Effector CD8-positive, alpha-beta T cell (primary cell): ENCODE results near the gene IGLL1.
"Not testable (repeated sequence)": the region's sequence is repeated elsewhere in the genome, so short reads cannot be mapped to it uniquely, and the experiment has no call there.

ENCODE experiments used
- DNase-seq: peaks from one replicate; lab custom pipeline; 2025; lab: John Stamatoyannopoulos, UW

The IGLL1 gene

DNA sequence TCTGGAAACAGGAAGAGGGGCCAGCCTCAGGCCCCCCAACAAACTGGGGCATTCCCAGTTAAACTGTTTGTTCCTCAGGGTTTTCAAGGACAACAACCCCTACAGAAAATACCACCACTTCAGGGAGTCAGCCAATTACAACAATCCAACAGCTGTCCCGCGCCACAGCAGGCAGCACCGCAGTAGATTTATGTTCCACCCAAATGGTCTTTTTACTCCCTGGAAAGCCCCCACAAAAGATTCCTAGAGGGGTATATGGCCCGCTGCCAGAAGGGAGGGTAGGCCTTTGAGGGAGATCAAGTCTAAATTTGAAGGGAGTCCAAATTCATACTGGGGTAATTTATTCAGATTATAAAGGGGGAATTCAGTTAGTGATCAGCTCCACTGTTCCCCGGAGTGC lies 39.3 kb downstream of the IGLL1 start:
- not testable (repeated sequence) for DNase-seq

DNA sequence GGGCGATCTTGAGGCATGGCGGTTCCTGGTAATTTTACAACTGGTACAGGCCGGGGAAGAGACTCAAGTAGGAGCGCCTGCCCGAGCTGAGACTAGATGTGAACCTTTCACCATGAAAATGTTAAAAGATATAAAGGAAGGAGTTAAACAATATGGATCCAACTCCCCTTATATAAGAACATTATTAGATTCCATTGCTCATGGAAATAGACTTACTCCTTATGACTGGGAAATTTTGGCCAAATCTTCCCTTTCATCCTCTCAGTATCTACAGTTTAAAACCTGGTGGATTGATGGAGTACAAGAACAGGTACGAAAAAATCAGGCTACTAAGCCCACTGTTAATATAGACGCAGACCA lies 40.3 kb downstream of the IGLL1 start:
- DNase-seq = not testable (repeated sequence)

DNA sequence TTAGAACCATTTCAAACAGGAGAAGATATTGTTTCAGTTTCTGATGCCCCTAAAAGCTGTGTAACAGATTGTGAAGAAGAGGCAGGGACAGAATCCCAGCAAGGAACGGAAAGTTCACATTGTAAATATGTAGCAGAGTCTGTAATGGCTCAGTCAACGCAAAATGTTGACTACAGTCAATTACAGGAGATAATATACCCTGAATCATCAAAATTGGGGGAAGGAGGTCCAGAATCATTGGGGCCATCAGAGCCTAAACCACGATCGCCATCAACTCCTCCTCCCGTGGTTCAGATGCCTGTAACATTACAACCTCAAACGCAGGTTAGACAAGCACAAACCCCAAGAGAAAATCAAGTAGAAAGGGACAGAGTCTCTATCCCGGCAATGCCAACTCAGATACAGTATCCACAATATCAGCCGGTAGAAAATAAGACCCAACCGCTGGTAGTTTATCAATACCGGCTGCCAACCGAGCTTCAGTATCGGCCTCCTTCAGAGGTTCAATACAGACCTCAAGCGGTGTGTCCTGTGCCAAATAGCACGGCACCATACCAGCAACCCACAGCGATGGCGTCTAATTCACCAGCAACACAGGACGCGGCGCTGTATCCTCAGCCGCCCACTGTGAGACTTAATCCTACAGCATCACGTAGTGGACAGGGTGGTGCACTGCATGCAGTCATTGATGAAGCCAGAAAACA lies 40.8 kb downstream of the IGLL1 start:
- peak; percentile 45 for DNase-seq

DNA sequence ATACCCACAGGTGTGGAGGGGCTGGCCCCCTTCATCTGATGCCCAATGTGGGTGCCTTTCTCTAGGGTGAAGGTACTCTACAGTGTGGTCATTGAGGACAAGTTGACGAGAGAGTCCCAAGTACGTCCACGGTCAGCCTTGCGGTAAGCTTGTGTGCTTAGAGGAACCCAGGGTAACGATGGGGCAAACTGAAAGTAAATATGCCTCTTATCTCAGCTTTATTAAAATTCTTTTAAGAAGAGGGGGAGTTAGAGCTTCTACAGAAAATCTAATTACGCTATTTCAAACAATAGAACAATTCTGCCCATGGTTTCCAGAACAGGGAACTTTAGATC lies 41.4 kb downstream of the IGLL1 start:
- not testable (repeated sequence) for DNase-seq

DNA sequence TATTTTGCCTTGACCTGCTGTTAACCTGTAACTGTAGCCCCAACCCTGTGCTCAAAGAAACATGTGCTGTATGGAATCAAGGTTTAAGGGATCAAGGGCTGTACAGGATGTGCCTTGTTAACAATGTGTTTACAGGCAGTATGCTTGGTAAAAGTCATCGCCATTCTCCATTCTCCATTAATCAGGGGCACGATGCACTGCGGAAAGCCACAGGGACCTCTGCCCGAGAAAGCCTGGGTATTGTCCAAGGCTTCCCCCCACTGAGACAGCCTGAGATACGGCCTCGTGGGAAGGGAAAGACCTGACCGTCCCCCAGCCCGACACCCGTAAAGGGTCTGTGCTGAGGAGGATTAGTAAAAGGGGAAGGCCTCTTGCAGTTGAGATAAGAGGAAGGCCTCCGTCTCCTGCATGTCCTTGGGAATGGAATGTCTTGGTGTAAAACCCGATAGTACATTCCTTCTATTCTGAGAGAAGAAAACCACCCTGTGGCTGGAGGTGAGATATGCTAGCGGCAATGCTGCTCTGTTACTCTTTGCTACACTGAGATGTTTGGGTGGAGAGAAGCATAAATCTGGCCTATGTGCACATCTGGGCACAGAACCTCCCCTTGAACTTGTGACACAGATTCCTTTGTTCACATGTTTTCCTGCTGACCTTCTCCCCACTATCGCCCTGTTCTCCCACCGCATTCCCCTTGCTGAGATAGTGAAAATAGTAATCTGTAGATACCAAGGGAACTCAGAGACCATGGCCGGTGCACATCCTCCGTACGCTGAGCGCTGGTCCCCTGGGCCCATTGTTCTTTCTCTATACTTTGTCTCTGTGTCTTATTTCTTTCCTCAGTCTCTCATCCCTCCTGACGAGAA lies 42.0 kb downstream of the IGLL1 start:
- DNase-seq = not testable (repeated sequence)

DNA sequence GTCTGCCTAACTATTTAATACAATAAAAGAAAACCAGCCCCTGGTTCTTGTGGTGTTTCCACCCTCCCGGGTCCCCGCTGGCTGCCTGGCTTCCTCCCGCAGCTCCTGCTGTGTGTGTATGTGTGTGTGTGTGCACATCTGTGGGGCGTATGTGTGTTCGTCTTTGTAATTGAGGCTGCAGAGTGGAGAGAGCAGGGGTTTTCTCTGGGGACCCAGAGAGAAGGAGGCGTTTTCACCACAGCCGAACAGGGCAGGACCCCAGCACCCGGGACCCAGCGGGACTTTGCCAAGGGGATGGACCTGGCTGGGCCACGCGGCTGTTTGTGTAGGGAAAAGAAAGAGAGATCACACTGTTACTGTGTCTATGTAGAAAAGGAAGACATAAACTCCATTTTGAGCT lies 42.7 kb downstream of the IGLL1 start:
- no peak for DNase-seq

DNA sequence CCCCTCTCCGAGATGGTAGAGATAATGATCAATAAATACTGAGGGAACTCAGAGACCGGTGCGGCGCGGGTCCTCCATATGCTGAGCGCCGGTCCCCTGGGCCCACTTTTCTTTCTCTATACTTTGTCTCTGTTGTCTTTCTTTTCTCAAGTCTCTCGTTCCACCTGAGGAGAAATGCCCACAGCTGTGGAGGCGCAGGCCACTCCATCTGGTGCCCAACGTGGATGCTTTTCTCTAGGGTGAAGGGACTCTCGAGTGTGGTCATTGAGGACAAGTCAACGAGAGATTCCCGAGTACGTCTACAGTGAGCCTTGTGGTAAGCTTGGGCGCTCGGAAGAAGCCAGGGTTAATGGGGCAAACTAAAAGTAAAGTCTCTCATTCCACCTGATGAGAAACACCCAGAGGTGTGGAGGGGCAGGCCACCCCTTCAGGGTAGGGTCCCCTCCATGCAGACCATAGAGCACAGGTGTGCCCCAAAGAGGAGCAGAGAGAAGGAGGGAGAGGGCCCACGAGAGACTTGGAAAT lies 43.2 kb downstream of the IGLL1 start:
- no peak for DNase-seq

DNA sequence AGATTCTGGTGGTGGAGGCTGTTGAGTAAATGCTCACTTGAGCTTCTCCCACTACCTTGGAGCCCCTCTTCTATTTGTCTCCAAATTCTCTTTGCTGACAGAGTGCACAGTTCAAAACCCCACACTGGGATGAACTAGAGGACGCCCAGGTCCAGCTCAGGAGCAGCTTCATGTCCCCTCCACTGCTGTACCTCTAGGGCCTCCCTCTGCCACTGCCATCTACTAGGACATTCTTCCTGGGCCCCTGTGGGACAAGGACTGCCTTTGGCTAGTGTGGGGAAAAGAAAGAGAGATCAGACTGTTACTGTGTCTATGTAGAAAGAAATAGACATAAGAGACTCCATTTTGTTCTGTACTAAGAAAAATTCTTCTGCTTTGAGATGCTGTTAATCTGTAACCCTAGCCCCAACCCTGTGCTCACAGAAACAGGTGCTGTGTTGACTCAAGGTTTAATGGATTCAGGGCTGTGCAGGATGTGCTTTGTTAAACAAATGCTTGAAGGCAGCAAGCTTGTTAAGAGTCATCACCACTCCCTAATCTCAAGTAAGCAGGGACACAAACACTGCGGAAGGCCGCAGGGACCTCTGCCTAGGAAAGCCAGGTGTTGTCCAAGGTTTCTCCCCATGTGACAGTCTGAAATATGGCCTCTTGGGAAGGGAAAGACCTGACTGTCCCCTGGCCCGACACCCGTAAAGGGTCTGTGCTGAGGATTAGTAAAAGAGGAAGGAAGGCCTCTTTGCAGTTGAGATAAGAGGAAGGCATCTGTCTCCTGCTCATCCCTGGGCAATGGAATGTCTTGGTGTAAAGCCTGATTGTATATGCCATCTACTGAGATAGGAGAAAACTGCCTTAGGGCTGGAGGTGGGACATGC lies 44.1 kb downstream of the IGLL1 start:
- not testable (repeated sequence) for DNase-seq

DNA sequence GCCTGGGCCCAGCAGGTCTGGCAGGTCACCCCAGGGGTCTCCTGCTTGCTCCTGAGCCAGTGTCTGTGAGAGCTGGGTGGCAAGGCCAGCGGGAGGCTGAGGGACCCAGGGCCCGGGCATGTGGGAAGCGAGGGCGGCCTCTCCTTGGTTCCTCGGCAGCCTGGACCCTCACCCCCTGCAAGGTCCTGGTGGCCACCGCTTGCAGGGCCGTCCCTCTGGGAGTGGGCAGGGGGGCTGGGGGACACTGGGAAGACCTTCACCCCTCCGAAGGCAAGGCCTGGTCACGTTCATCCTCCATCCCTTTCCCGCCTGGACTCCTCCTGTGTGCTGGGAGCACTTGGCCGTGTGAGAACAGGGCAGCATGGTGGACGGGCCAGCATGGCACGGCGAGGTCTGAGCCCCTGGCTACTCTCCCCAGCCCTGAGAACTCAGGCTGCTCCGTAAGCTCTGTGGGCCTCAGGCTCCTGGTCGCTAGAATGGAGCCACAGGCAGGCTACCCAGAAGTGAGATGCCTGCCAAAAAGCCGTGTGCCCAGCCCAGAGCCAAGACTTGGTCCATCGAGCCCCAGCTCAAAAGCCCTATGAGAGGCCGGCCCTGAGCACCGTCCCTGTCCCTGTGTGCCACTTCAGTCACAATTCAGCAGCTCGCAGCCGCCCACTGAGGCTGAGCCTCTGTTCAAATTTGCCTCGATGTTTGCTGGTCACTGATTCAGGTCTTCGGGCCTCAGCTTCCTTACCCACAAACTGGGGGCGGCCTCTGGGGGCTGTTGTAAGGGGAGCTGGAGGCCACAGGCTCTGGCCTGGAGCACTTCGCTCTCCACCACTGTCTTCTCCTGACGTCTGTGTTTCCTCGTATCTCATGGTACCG lies 45.0 kb downstream of the IGLL1 start:
- DNase-seq = no peak

DNA sequence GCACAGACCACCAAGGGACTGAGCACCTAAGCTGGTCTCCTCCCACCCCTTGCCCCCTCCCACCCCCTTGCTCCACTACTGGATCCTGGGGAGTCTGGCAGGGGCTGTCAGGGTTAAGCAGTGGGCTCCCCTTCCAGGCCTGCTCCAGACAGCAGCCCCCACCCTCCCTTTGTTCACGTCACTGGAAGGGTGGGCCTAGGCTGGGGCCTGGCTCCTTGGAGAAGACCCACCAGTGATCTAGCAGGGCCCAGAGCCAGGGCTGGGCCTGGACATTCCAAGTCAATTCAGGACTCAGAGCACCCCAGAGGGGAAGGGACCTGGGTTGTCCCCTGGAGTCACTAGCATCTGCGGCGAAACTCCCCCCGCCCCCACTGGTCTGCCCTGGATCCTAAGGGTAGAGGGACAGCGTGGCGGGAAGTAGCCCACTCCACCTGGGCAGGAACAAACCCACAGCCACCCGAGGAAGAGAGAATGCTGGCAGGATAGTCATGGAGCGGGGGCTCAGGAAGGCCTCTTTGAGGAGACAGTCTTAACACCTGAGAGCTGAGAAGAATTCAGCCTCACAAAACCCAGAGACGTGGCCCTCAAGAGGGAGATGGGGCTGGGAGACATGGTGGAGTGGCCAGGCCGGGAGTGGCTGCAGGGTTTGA lies 45.8 kb downstream of the IGLL1 start:
- no peak for DNase-seq

DNA sequence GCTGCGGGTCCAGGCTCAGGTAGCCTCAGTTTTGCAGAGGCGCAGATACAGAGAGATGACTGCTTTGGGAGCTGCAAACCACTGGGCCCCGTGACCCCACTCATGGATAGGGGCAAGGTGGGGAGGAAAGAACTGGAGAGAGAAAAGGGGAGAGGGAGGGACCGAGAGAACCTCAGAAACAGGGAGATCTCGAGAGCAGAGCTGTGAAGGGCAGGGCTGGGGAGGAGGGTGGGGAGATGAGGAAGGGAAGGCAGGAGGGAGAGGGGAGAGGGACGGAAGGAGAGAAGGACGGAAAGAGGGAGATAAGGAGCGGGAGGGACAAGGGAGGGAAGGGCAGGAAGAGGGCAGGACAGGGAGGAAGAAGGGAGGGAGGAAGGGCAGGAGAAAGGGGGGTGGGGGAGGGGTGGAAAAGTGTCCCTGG lies 46.3 kb downstream of the IGLL1 start:
- DNase-seq = no peak

DNA sequence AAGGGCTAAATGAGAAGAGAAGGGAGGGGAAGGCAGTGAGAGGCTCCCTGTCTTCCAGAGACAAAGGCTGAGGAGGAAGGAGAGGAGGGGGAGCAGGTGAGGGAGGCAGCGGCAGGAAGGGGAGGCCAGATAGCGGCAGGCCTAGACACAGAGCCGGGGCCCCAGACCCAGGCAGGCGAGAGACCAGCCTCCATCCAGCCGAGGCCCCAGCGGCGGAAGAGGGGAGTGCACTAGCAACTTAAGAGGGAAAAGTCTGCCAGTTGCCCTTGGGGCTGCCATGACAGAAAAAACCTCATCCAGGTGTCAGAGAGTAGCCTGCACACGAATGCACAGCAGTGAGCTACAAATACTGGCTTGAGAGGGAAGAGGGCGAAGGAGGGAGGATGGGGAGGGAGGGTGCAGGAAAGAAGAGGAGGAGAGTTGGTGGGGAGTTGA lies 46.7 kb downstream of the IGLL1 start:
- DNase-seq = no peak

DNA sequence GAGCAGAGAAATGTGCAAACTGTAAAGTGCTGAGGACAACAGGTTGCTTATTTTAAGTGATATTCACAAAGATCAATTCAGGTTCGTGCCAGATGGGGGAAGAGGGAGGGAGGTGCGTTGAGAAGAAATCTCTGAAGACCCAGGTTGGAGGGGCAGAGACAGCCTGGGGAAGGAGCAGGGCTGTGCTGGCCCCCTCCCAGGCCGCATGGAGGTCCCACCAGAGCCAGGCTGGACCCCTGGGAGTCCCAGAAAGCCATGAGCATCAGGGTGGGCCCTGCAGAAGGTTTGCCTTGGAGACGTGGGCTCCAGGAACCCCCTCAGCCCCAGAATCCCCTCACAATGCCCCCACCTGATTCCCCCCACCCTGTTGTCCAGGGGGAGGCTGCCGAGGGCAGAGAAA lies 47.4 kb downstream of the IGLL1 start:
- DNase-seq = no peak

DNA sequence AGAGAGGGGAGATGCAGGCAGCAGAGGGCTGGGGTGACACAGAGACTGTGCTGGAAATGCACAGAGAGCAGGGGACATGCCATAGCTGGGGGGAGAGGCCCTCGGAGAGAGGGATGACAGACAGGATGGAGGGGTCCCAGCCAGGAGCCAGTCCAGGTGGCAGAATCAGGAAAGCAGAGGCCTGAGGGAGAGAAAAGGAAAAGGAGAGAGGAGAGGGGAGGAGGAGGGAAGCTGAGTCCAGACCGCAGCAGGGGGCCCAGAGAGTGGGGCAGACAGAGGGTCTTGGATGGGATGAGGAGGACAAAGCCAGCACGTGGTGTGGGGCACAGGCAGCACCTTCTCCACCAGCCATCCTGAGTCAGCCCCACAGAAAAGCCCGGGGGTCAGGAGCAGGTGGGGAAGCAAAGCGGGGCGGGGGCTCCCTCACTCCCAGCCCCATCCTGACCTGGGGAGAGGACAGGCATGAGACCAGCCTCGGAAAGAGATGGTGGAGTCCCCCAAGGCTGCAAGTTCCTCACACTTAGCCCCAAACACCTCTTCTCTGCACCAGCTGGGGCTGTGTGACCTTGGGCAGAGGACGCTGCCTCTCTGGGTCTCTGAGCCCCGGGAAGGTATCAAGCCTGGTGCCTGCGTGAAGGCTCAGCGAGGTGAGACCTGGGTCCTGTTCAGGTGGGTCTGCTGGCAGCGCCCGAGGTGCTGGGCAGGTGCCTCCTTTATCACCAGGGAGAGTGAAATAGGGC lies 48.0 kb downstream of the IGLL1 start:
- no peak for DNase-seq

DNA sequence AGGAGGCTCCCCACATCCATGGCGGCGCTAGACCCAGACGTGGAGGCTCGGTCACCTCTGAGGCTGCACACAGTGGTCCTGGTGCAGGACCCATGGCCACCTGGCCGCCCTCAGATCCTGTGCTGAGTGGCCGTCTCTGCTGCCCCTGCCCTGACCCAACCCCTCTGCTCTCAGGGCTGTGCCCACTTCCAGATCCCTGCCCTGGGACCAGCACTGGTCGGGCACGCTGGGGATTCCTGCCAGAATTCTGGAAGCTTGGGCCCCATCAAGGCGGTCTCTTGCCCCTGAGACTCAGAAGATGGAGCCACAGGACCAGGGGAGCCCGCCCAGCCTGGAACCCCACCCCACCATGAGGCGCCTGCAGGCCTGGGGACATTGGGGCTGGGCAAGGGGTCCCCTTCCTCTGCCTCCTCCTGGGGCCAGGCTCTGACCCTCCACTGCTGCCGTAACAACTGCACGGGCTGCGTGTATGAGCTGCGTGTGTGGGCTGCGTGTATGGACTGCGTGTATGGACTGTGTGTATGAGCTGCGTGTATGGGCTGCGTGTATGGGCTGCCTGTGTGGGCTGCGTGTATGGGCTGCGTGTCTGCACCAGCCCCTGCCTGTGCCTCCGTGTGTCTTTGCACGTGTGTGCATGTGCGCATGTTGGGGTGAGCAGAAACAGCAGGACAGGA lies 48.7 kb downstream of the IGLL1 start:
- no peak for DNase-seq

DNA sequence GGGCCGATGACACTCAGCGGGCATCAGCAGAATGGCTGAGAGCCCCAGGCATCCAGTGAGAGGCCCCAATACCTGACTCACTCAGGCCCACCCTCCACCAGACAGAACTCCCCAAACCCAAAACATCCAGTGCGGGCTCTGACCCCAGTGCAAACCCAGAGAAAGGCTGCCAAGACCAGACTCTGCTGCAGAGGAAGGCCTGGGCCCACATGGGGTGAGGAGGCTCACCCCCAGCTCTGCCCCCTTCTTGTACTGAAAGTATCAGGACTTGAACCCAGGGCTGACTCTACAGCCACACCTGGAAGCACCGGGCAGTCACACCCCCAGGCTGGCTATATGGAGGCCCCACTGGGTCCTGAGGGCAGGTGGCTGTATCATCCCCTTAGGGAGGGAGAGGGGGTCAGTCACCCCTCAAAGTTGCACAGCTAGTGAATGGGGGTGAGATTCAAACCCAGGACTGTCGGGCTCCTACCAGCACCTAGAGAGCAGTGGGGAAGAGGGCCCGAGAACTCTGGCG lies 49.3 kb downstream of the IGLL1 start:
- DNase-seq = no peak

DNA sequence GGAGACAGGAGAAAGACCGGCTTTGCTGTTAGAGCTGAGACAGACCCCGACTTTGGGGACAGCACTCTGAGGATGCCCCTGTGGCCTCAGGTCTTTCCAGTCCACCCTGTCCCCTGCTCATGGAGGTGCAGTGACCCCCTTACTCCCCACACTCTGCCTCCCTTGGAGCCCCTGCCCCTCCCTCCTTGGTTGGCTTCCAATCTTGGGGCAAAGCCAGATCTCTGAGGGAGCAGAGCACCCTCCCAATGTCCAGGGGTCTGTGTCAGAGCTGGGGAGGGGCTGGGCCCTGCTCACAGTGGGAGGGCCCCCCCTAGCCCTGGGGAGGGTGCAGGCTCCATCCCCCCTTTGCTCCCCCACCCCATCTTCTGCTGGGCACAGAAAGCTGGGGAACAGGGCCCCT lies 50.0 kb downstream of the IGLL1 start:
- no peak for DNase-seq

DNA sequence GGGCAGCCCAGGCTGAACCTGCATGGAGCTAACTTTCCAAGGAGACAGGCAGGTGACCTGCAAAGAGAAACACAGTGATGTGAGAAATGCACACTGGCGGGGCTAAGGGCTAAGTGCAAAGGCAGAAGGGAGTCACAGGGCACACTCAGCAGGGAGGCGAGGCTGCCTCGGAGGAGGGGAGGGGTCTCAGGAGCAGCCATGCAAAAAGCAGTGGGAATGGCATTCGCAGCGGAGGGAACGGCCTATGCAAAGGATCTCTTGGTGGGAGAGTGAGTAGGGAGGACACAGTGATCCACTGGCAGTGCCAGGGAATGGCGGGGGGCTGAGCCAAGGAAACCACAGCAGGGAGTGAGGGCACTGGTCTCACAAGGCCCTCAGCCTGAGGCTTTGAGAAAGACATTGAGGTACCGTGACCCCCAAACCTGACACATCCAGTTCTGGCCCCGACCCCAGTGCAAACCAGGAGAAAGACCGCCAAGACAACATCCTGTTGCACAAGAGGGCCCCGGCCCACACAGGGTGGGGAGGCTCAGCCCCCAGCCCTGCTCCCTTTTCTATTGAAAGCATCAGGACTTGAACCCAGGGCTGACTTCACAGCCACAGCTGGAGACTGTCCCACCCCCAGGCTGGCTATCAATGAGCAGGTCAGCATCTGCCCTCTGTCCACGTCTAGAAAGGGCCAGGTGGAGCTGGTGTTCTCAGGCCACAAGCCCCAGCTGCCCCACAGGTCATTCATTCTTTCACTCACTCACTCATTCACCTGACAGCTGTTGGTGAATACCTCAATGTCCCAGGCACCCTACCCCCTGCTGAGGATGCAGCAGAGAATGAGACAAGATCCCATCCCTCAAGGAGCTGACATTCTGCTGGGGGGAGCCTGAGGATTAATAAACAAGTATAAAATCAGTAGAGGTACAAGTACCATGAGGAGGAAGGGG lies 50.7 kb downstream of the IGLL1 start:
- no peak for DNase-seq
